ENCODE results near the gene PSME3.

- TF ChIP-seq PYGO2 (tag; IDR thresholded peaks at IDR 0.05) (no peak), NCOR1 (IDR thresholded peaks at IDR 0.05) (0 out of 2 replicates have a peak, but pooled peaks have one; percentile 12), HIVEP1 (CRISPR knock-in tag; IDR thresholded peaks at IDR 0.05) (no peak), CREM (IDR thresholded peaks at IDR 0.05; ENCODE audit: low read depth) (peak; percentile 98), HNRNPK (IDR thresholded peaks at IDR 0.05; ENCODE audit: low read depth, low read length, poor library complexity, severe bottlenecking) (no peak), ZKSCAN1 (IDR thresholded peaks at IDR 0.05; ENCODE audit: low read depth, low read length) (peak; percentile 61)
These were observed at the start of gene PSME3 for GRCh38 chr17:42832934-42833766.

All from K562 (cell line).